ENCODE results near the gene PSME3IP1.
"Not testable (repeated sequence)": the region's sequence is repeated elsewhere in the genome, so short reads cannot be mapped to it uniquely, and the experiment has no call there.

PSME3IP1 gene

GRCh38 chr16:57203451-57203850, 17.6 kb upstream of the PSME3IP1 start:
- Histone ChIP-seq H3K27me3 (ENCODE audit: insufficient read depth, low read depth) (no peaks in the 10 kb centered on the region), H2AFZ (ENCODE audit: low read depth) (no peak overlapping the region), H3K79me2 (ENCODE audit: insufficient read depth, low read depth) (no peaks in the 10 kb centered on the region), H3K9ac (no peak overlapping the region), H3K27ac (no peak overlapping the region), H3K4me2 (no peak overlapping the region), H4K20me1 (ENCODE audit: insufficient read depth) (no peaks in the 10 kb centered on the region), H3K36me3 (ENCODE audit: insufficient read depth) (no peaks in the 10 kb centered on the region), H3K4me3 (IDR thresholded peaks at IDR 0.05; ENCODE audit: insufficient read depth, low read depth, low read length) (no peak overlapping the region), H3K4me1 (ENCODE audit: low read depth, poor library complexity, severe bottlenecking) (peaks cover 12% of the 10 kb centered on the region)
- TF ChIP-seq CTCF (conservative IDR thresholded peaks at IDR 0.05; ENCODE audit: low read depth, low read length) = no peak

GRCh38 chr16:57202095-57202886, 16.5 kb upstream of the PSME3IP1 start:
- no peak overlapping the region for H3K9ac ChIP-seq
- H3K27ac ChIP-seq = no peak overlapping the region
- no peak overlapping the region for H3K4me3 ChIP-seq (IDR thresholded peaks at IDR 0.05; ENCODE audit: insufficient read depth, low read depth, low read length)
- no peaks in the 10 kb centered on the region for H3K79me2 ChIP-seq (ENCODE audit: insufficient read depth, low read depth)
- peaks cover 12% of the 10 kb centered on the region for H3K4me1 ChIP-seq (ENCODE audit: low read depth, poor library complexity, severe bottlenecking)
- no peak overlapping the region for H2AFZ ChIP-seq (ENCODE audit: low read depth)
- no peaks in the 10 kb centered on the region for H3K36me3 ChIP-seq (ENCODE audit: insufficient read depth)
- H3K27me3 ChIP-seq (ENCODE audit: insufficient read depth, low read depth) = no peaks in the 10 kb centered on the region
- no peak overlapping the region for H3K4me2 ChIP-seq
- no peak for TF ChIP-seq CTCF (conservative IDR thresholded peaks at IDR 0.05; ENCODE audit: low read depth, low read length)
- no peaks in the 10 kb centered on the region for H4K20me1 ChIP-seq (ENCODE audit: insufficient read depth)

- H3K79me2 ChIP-seq (ENCODE audit: insufficient read depth, low read depth); H4K20me1 ChIP-seq (ENCODE audit: insufficient read depth); H3K4me2 ChIP-seq; H3K27ac ChIP-seq; H3K4me3 ChIP-seq (IDR thresholded peaks at IDR 0.05; ENCODE audit: insufficient read depth, low read depth, low read length); H3K27me3 ChIP-seq (ENCODE audit: insufficient read depth, low read depth); H3K9ac ChIP-seq; H2AFZ ChIP-seq (ENCODE audit: low read depth); H3K36me3 ChIP-seq (ENCODE audit: insufficient read depth): not testable (repeated sequence)
- peaks cover 12% of the 10 kb centered on the region for H3K4me1 ChIP-seq (ENCODE audit: low read depth, poor library complexity, severe bottlenecking)
These were observed 15.1 kb upstream of the PSME3IP1 start for GRCh38 chr16:57200926-57201325.

- H3K27ac ChIP-seq; H3K79me2 ChIP-seq (ENCODE audit: insufficient read depth, low read depth): not testable (repeated sequence)
These were observed 14.5 kb upstream of the PSME3IP1 start for GRCh38 chr16:57200321-57200720.

GRCh38 chr16:57196753-57197152, 10.9 kb upstream of the PSME3IP1 start:
- Histone ChIP-seq H3K79me2 (ENCODE audit: insufficient read depth, low read depth) (peaks cover 28% of the 10 kb centered on the region; the same call in 1 of the 2 replicates), H3K9ac (no peak overlapping the region), H3K4me1 (ENCODE audit: low read depth, poor library complexity, severe bottlenecking) (peaks cover 36% of the 10 kb centered on the region), H2AFZ (ENCODE audit: low read depth) (no peak overlapping the region), H3K4me2 (no peak overlapping the region), H3K4me3 (IDR thresholded peaks at IDR 0.05; ENCODE audit: insufficient read depth, low read depth, low read length) (no peak overlapping the region), H4K20me1 (ENCODE audit: insufficient read depth) (no peaks in the 10 kb centered on the region), H3K27ac (no peak overlapping the region), H3K27me3 (ENCODE audit: insufficient read depth, low read depth) (no peaks in the 10 kb centered on the region), H3K36me3 (ENCODE audit: insufficient read depth) (no peaks in the 10 kb centered on the region)
- TF ChIP-seq CTCF (conservative IDR thresholded peaks at IDR 0.05; ENCODE audit: low read depth, low read length) = no peak

More at GRCh38 chr16:57200321-57200720, 14.5 kb upstream of the PSME3IP1 start:
- peaks cover 12% of the 10 kb centered on the region for H3K4me1 ChIP-seq (ENCODE audit: low read depth, poor library complexity, severe bottlenecking)
- not testable (repeated sequence) for H3K4me3 ChIP-seq (IDR thresholded peaks at IDR 0.05; ENCODE audit: insufficient read depth, low read depth, low read length); H3K27me3 ChIP-seq (ENCODE audit: insufficient read depth, low read depth); H3K36me3 ChIP-seq (ENCODE audit: insufficient read depth); H2AFZ ChIP-seq (ENCODE audit: low read depth); H3K4me2 ChIP-seq; H4K20me1 ChIP-seq (ENCODE audit: insufficient read depth); H3K9ac ChIP-seq
